Ascending aorta (tissue), 2 donors: ENCODE measurements around the gene RARB. TPM values are rescaled to one million over a fixed set of nuclear protein-coding genes. Genes with fewer than 3 reads are reported as not detected.

Experiments used
- DNase-seq, 2 donors: peaks; one replicate each; pipeline ENCODE4 v3.0.0-alpha.2; 2019; ENCODE audit warnings: low spot score in 2 of 2
- H3K27ac ChIP-seq, 2 donors: fragments of 200-600 bp; sonication (generic); one replicate each; pipeline ENCODE4 v1.5.1; 2016 to 2017; ENCODE audit warnings: mild to moderate bottlenecking in 1 of 2
- H3K27me3 ChIP-seq: fragments of 200-600 bp; sonication (generic); one replicate; pipeline ENCODE4 v1.5.1; 2017
- H3K36me3 ChIP-seq, 2 donors: fragments of 200-600 bp; sonication (generic); one replicate each; pipeline ENCODE4 v1.5.1; 2016
- H3K4me1 ChIP-seq, 2 donors: fragments of 200-600 bp; sonication (generic); one replicate each; pipeline ENCODE4 v1.5.1; 2016 to 2017; ENCODE audit warnings: mild to moderate bottlenecking in 1 of 2
- H3K4me3 ChIP-seq, 2 donors: fragments of 200-600 bp; sonication (generic); one replicate each; pipeline ENCODE4 v1.5.1; 2016 to 2017; ENCODE audit warnings: mild to moderate bottlenecking in 1 of 2
- H3K9me3 ChIP-seq, 2 donors: fragments of 200-600 bp; sonication (generic); one replicate each; pipeline ENCODE4 v1.5.1; 2016
- CTCF ChIP-seq, 3 experiments: fragments of 200-600 bp in 2 of 3; fragments of 450-650 bp in 1 of 3; sonication (generic) in 2 of 3; IDR thresholded peaks; one replicate each; pipeline ENCODE4 v1.5.1; 2016 to 2019; ENCODE audit warnings: antibody characterized with exemption in 3 of 3, mild to moderate bottlenecking in 1 of 3, moderate library complexity in 1 of 3
- intact Hi-C: fragments of 100-400 bp; cut with DNase I; formaldehyde crosslinking; loops from one replicate; pipeline ENCODE4 v1.15.1; 2023
- total RNA-seq: library from RNA; depleted of rRNA; stranded (reverse); fragments of >200 nt; gene quantifications from one replicate; pipeline ENCODE4 v1.1.0, GENCODE V29; 2016

RARB gene
- total RNA-seq, 1 donor from 2014 or later = 52.7 TPM

DNA sequence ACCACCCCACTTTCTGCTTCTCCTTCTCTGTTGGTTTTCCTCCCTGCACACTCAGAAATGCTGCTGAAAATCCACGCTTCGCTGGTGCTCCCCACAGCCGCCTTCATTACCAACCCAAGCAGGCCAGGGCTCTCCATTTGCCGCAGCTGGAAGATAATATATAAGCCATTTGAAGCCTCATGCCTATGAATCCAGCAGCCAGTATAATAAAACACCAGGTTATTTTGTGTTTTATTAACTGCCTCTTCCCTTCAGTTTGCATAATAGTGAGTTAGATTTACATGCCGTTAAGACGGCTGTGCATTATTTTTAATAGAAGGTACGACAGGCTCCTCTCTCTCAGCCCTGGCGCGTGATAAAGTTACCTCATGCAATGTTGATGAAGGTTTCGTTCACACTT is 150.0 kb downstream of the RARB start:
- no peaks in the 10 kb centered on the region for H3K9me3 ChIP-seq
- no peak overlapping the region for H3K4me3 ChIP-seq
- DNase-seq = no peak
- no peaks in the 10 kb centered on the region for H3K4me1 ChIP-seq
- H3K27ac ChIP-seq = no peak overlapping the region
- TF ChIP-seq CTCF (IDR thresholded peaks at IDR 0.05) = no peak
- peaks cover 0 to 4% of the 10 kb centered on the region in 2 donors for H3K36me3 ChIP-seq
- intact Hi-C loops = no loop called here
- no peaks in the 10 kb centered on the region for H3K27me3 ChIP-seq

GRCh38 chr3:25580534-25580933 is 152.5 kb downstream of the RARB start:
- intact Hi-C loops = no loop called here
- H3K9me3 ChIP-seq = no peaks in the 10 kb centered on the region
- TF ChIP-seq CTCF (IDR thresholded peaks at IDR 0.05) = no peak
- no peaks in the 10 kb centered on the region for H3K27me3 ChIP-seq
- peaks cover 0 to 4% of the 10 kb centered on the region in 2 donors for H3K36me3 ChIP-seq
- no peak for DNase-seq
- no peak overlapping the region for H3K27ac ChIP-seq
- no peaks in the 10 kb centered on the region for H3K4me1 ChIP-seq
- no peak overlapping the region for H3K4me3 ChIP-seq

GRCh38 chr3:25581335-25581734 is 153.3 kb downstream of the RARB start:
- intact Hi-C loops = no loop called here
- H3K36me3 ChIP-seq = peaks cover 0 to 4% of the 10 kb centered on the region in 2 donors
- no peak for TF ChIP-seq CTCF (IDR thresholded peaks at IDR 0.05)

DNA sequence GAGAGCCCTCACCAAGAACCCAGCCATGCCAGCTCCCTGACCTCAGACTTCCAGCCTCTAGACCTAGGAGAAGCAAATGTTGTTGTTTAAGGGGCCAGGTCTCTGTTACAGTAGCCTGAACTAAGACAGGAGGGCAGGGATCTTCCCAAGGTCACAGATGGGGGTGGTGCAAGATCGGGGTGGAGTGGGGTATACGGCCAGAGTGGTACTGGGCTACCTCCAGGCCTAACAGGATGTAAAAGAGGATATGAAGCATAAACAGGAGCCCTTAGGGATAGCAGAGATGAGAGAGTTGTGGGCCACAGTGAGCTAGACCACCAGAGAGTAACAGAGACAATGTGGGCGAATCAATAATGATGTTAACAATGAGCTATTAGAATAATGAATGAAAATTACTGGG is 153.8 kb downstream of the RARB start:
- intact Hi-C loops = no loop called here
- no peak overlapping the region for H3K4me3 ChIP-seq
- no peaks in the 10 kb centered on the region for H3K4me1 ChIP-seq
- TF ChIP-seq CTCF (IDR thresholded peaks at IDR 0.05) = no peak
- H3K36me3 ChIP-seq = peaks cover 0 to 4% of the 10 kb centered on the region in 2 donors
- H3K27ac ChIP-seq = no peak overlapping the region
- no peaks in the 10 kb centered on the region for H3K9me3 ChIP-seq
- no peaks in the 10 kb centered on the region for H3K27me3 ChIP-seq
- DNase-seq = no peak

More at GRCh38 chr3:25581335-25581734, 153.3 kb downstream of the RARB start:
- H3K4me3 ChIP-seq = no peak overlapping the region
- no peaks in the 10 kb centered on the region for H3K4me1 ChIP-seq
- H3K27ac ChIP-seq = no peak overlapping the region
- no peaks in the 10 kb centered on the region for H3K27me3 ChIP-seq
- DNase-seq = no peak
- no peaks in the 10 kb centered on the region for H3K9me3 ChIP-seq

DNA sequence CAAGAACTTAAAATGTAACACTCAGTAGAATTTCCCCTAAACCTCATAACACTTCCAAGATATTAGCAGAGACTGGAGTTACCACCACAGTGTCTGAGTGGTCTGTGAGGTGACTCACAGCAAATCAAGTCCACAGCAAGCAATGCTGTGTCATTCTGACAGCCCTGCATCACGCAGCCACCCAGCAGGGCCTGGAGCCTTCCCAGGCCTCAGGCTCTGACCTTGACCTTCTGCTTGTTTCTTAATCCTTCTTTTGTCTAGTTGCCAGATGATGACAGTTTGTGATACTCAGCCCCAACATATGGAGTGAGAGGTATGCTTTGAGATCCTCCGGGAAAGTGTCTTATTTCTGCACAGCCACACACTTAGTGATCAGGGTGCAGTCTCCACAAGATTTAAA is 154.2 kb downstream of the RARB start:
- intact Hi-C loops = no loop called here
- no peak overlapping the region for H3K4me3 ChIP-seq
- no peaks in the 10 kb centered on the region for H3K27me3 ChIP-seq
- no peak for DNase-seq
- no peaks in the 10 kb centered on the region for H3K9me3 ChIP-seq
- no peak for TF ChIP-seq CTCF (IDR thresholded peaks at IDR 0.05)
- H3K27ac ChIP-seq = no peak overlapping the region
- H3K4me1 ChIP-seq = no peaks in the 10 kb centered on the region
- peaks cover 0 to 4% of the 10 kb centered on the region in 2 donors for H3K36me3 ChIP-seq

- Histone ChIP-seq H3K36me3 (peaks cover 0 to 4% of the 10 kb centered on the region in 2 donors), H3K27me3 (no peaks in the 10 kb centered on the region), H3K4me1 (no peaks in the 10 kb centered on the region), H3K27ac (no peak overlapping the region), H3K4me3 (no peak overlapping the region), H3K9me3 (no peaks in the 10 kb centered on the region)
- intact Hi-C loops = no loop called here
- TF ChIP-seq CTCF (IDR thresholded peaks at IDR 0.05) = no peak
- no peak for DNase-seq
Observed at GRCh38 chr3:25583343-25583742, 155.3 kb downstream of the RARB start.
